Right renal cortex interstitium (tissue), 3 donors: Measurements from ENCODE around the gene NOL8. TPM values are rescaled to one million over a fixed set of nuclear protein-coding genes. Genes with fewer than 3 reads are reported as not detected.

Experiments
- DNase-seq, 3 donors: peaks; one replicate each; pipeline ENCODE4 v3.0.0-alpha.2; 2013; ENCODE audit warnings: low read depth in 3 of 3, low spot score in 2 of 3
- polyA plus RNA-seq, 3 donors: library from polyadenylated mRNA; unstranded; fragments of 120-200 nt; gene quantifications; one replicate each; pipeline ENCODE4 v1.2.1, GENCODE V29; 2013; ENCODE audit not compliant: insufficient read length in 3 of 3

The NOL8 gene
- polyA plus RNA-seq, 3 donors, result 43.4 to 48.7 (median 45.8) TPM

- DNase-seq, result no peak
These were observed 12.1 kb downstream of the NOL8 start for GRCh38 chr9:92312887-92313623.

- DNase-seq, result no peak
These were observed 14.6 kb downstream of the NOL8 start for GRCh38 chr9:92310562-92310961.

GRCh38 chr9:92308893-92309292 is 16.3 kb downstream of the NOL8 start:
- DNase-seq, result no peak

DNA sequence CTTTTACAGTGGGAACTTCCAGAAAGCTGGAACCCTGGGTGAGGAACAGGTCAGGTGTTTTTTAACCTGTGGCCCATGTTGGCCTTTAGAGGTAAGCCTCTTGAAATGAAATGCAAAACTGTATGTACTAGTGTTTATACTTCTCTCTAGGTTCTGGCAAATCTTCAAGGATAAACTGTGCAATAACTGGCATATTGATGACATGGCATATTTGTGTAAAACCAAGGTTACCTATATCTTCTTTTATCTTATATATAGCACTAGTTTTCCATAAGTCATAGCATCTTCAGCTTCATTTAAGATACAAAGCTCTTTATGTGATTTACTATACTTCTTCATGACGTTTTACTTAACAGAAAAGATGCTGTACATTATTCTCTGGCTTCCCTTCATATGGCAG is 24.2 kb downstream of the NOL8 start:
- no peak for DNase-seq

- no peak for DNase-seq
These were observed 26.0 kb downstream of the NOL8 start for GRCh38 chr9:92299116-92299515.

GRCh38 chr9:92298036-92298435 is 27.1 kb downstream of the NOL8 start:
- DNase-seq, result no peak

GRCh38 chr9:92297611-92298010 is 27.5 kb downstream of the NOL8 start:
- no peak for DNase-seq

GRCh38 chr9:92295827-92296258 is 29.3 kb downstream of the NOL8 start:
- DNase-seq, result no peak

GRCh38 chr9:92295240-92295790 is 29.8 kb downstream of the NOL8 start:
- DNase-seq, result no peak

DNA sequence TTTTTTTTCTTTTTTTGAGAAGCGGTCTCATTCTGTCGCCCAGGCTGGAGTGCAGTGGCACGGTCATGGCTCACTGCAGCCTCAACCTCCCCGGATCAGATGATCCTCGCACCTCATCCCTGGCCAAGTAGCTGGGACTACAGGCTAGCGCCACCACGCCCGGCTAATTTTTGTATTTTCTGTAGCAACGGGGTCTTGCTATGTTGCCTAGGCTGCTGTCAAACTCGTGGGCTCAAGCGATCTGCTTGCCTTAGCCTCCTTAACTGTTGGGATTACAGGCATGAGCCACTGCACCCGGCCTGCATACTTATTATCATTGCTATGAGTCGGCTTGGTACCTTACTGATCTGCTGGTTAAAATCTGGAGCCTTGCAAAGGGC is 30.9 kb downstream of the NOL8 start:
- DNase-seq, result no peak

DNA sequence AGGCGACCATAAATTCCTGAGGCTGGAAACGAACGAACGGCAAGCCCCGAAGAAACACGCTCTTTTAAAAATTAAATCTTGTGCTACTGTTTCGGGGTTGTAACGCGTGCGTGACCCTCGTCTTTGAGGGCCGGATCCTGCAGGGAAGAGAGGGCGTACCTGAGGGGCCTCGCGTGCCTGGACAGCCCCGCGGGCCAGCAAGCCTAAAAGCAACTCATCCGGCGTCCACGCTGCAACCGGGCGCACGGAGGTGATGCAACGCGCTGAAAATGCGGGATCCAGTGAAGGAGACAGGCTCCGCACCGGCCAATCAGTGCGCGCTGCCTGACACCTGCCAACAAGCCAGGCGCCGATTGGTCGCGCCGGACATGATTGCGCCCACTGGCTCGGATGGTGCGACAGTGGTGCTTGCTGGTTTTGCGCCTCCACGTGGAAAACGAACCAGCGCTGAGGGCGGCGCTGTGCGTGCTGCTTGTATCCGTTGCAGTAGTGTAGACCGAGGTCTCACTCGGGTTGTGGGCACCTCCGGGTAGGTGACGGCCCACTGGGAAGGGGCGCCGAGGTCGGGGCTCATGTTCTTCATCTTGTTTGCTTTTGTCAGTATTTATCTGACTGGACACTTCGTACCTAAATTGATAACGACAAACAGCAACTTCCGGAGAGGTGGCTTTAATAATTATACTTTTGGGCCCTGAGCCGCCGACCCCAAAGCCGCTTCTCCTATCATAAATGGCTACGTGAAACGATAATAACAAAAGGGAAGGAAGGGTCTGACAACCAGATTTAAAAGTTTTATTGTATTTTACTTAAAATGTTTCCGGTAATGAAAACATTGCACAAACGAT is 31.5 kb downstream of the NOL8 start, which contains the start of gene IARS1:
IARS1 (minus strand) TSS at position 246 of the 845 bp plus-strand sequence. CDS start 4,278 bp downstream, outside the sequence.
- peak; percentile 94 to 97 (median 95) for DNase-seq

GRCh38 chr9:92293075-92293354 is 32.1 kb downstream of the NOL8 start:
- DNase-seq, result no peak

GRCh38 chr9:92292338-92293074 is 32.6 kb downstream of the NOL8 start:
- DNase-seq, result no peak

DNA sequence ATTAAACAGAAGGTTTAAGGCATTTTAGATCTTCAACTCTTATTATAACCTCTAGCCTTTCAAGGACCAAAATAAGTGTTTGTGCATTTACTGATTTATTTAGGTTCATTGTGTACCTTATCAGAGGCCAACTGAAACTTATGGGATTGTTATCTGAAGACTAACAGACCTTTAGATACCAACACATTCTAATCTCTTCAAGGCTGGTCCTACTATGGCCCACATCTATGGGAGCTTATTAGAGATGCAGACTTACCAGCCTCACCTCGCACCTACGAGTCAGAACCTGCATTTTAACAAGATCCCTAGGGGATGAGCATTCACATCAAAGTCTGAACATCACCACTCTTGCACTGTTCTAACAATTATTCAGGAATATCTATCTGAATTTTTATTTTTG is 33.6 kb downstream of the NOL8 start:
- DNase-seq, result no peak

- no peak for DNase-seq
These were observed 34.2 kb downstream of the NOL8 start for GRCh38 chr9:92290785-92291429.

GRCh38 chr9:92289708-92290390 is 35.3 kb downstream of the NOL8 start:
- DNase-seq, result no peak

GRCh38 chr9:92279302-92279701 is 45.8 kb downstream of the NOL8 start:
- no peak for DNase-seq

DNA sequence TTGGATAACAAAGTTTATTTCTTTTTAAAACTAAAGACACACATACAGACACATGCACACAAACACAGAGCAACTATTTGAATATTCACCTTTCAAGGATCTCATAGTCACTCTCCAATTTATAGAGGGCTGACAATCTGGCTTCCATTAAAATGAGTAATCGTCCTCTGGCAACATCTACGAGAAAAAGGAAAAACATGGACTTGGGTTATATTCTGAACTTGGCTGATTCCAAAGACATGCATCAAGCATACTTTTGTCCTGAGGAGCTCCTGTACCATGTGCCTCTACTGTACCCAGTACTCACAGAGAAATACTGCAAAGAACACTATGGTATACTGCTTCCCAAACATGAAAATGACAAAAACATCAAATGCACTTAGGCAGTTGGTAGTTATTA is 47.0 kb downstream of the NOL8 start:
- no peak for DNase-seq

DNA sequence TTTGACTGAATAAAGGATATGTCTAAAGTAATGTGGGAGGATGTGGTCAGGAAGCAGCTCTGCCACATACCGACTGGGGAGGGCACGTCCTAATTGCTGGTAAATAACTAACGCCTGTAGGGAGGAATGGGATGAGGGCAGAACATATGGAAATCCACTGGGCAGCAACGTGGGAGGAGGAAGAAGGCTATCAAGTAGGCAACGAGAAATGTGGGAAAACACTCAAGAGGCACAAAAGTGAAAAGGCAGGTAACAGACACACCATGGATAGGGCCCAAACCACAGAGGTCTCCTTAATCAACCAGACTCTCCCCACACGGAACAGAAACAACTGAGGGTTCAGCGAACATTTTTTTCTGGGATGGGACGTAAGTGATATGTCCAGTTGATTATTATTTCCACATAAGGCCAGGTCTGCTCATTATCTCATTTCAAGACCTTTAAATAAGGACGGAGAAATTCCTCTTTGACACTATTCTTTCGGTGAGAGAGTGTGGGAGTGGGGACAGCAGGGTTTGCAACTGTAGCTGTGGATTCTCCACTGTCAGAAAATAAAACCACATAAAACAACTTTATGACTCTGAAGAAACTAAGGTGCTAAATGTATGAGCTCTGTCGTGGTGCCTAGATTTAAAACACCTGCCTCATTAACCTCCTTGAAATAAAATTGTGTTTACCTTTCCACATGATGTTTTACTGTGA is 48.7 kb downstream of the NOL8 start:
- peak in 2 of 3 donors; percentile 25 to 41 for DNase-seq
